ENCODE results near the gene CKAP5.

CKAP5 gene

DNA sequence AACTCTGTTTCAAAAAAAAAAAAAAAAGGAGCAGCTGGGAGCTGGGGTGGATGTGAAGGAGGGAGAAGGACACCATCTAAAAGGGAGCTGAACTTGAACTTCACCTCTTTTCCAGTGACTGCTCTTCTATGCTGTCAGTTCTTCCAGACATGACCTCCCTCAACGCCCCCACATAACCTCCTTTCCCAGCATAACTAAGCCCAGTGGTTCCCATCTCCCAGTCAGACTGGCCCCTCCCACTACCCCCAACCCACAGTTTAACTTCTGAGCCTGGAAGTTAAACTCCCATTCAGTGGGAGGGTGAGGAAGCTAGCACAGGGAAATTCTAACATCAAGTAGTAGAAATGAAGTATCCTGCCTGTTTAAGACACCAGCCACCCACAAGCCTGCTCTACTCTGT, 147.5 kb downstream of the CKAP5 start:
- no peak for DNase-seq (ENCODE audit: low read depth in 3 of 3)

- DNase-seq (ENCODE audit: low read depth in 3 of 3), result no peak
Observed at GRCh38 chr11:46697723-46698122, 148.4 kb downstream of the CKAP5 start.

DNA sequence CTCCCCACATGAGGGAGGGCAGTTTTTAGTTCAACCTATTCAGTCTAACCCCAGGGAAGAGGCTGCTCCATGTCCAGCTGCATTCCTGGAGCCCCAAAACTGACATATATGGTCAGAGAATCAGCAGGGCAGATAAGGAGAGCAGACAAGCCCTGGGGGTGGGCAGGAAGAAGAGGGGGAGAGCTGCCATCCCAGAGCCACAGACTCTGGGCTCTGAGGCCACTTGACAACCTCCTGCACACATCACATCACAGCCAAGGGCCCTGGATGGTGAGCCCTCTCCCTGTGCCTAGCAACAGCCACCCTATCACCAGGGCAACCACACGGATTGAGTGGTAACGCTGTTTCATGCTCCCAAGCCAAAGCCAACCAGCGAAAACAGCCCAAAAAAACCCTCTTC, 148.8 kb downstream of the CKAP5 start:
- no peak for DNase-seq (ENCODE audit: low read depth in 3 of 3)

GRCh38 chr11:46696212-46696558, 149.9 kb downstream of the CKAP5 start:
- DNase-seq (ENCODE audit: low read depth in 3 of 3), result no peak

GRCh38 chr11:46695345-46696211, 150.5 kb downstream of the CKAP5 start:
- DNase-seq (ENCODE audit: low read depth in 3 of 3), result no peak

GRCh38 chr11:46694607-46695006, 151.5 kb downstream of the CKAP5 start:
- no peak for DNase-seq (ENCODE audit: low read depth in 3 of 3)

- DNase-seq (ENCODE audit: low read depth in 3 of 3), result no peak
Observed at GRCh38 chr11:46694072-46694471, 152.0 kb downstream of the CKAP5 start.

DNA sequence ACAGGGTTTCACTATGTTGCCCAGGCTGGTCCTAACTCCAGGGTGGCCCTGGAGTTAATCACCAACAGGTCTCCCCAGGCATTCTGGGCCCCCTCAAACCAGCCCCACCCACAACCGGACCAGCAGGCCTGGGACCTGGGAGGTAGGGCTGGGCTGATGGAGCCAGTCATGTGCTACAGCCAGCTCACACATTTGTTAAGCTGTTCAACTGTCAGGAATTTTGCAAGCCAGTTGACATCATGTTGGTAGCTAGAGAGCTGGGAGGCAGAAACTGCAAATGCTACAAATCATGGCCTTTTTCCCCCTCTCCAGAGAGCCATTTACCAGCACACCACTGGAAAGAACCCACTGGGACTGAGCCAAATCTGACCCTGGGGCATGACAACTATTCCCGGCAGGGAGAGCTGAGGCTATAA, 152.5 kb downstream of the CKAP5 start:
- no peak for DNase-seq (ENCODE audit: low read depth in 3 of 3)
